GM18861 (cell line): ENCODE measurements around the gene FAM53B.

Experiments
- ATAC-seq: cut with Tn5 transposase; IDR thresholded peaks from one replicate; pipeline ENCODE4 v1.9.1; 2021; ENCODE audit not compliant: unreplicated experiment

FAM53B gene

DNA sequence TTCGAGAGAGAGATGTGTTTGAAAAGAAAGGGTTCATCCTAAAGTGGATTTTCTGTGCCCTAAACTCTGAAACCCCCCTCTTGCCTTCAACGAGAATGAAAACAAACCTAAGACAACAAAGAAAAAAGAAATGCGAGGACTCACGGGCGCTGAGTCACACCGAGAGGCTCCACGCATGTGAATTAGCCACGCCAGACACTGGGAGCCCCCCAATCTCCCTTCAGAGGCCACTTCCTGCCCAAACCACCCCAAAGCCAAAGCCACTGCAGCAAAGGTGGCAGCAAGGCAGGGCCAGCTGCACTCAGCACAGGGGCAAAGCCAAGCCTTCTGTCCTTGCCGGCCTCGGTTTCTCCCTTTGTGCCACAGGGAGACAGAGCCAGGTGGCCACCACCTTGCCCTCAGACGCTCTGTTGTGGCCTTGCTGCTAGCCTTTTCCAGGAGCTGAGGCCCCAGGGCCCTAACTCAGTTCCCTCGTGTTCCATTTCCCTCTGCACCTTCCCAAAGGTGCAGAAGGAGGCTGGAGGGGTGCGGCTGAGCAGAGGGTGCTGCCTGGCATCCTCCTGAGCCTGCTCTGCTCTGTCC, 93.3 kb downstream of the FAM53B start:
- ATAC-seq: peak; percentile 31

GRCh38 chr10:124650263-124650662, 93.9 kb downstream of the FAM53B start:
- no peak for ATAC-seq

DNA sequence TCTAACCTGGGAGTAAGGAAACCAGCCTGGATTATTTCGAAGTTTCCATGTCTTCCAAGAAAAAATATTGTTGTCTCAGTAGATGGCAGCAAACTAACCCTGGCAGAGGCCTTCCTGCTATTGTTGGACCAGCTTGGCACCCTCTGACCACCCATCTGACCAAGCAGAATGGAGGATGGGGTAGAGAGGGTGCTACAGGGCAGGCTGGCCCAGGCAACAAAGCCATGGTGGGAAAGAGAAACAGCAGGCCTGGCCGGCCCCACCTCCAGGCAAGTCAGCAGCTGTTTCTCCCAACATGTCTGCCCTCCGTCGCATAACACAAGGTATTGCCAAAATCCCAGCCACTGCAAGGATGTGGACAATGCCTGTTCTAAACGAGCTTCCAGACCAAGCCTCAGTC, 95.0 kb downstream of the FAM53B start:
- no peak for ATAC-seq

GRCh38 chr10:124648738-124649137, 95.4 kb downstream of the FAM53B start:
- no peak for ATAC-seq

DNA sequence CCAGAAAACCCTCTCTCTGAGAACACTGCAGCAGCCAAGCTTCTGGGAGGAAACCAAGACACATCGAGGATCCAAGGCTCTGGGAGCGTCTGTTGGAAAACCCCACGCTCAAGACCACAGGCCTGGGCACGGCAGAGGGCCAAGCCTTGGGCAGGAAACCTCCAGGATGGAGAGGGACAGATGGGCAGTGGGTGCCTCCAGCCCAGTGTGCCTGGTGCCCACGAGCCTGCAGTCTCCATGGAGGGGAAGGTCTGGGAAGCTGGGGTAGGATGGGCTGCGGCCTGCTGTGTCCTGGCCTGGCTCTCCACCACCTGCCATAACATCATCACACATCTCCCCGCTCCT, 96.1 kb downstream of the FAM53B start:
- no peak for ATAC-seq

DNA sequence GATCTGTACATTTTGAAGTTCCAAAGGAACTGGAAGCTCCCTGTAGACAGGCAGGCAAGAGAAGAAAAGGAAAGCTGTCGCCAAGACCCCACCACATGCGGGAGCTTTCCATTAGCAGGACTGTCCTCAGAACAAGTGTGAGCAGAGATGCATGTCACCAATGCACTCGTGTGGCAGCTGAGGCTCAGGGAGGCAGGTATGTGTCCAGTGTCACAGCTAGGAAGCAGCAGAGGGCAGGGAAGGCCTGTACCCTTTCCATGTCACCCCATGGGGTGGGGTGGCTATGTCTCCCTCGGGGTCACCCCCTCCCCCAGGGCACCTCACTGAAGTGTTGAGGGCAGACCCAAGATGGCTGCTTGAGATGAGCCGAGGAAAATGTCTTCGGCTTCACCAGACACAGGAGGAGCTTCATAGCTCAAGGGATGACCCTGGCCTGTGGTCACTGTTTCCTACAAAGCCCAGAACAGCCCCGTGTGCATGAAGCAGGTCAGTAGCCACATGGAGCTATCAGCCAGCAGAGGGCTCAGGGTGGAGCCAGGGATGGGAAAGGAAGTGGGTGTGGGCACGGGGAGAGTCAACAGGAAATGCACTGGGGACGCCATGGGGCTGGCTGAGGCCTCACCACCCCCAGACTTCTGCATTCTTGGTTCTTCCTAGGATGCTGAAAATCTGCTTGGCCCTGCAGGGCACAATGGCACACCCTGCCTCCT, 96.6 kb downstream of the FAM53B start:
- peak; percentile 55 for ATAC-seq

- no peak for ATAC-seq
These were observed 97.5 kb downstream of the FAM53B start for GRCh38 chr10:124646483-124647352.

GRCh38 chr10:124645467-124646095, 98.6 kb downstream of the FAM53B start:
- no peak for ATAC-seq

DNA sequence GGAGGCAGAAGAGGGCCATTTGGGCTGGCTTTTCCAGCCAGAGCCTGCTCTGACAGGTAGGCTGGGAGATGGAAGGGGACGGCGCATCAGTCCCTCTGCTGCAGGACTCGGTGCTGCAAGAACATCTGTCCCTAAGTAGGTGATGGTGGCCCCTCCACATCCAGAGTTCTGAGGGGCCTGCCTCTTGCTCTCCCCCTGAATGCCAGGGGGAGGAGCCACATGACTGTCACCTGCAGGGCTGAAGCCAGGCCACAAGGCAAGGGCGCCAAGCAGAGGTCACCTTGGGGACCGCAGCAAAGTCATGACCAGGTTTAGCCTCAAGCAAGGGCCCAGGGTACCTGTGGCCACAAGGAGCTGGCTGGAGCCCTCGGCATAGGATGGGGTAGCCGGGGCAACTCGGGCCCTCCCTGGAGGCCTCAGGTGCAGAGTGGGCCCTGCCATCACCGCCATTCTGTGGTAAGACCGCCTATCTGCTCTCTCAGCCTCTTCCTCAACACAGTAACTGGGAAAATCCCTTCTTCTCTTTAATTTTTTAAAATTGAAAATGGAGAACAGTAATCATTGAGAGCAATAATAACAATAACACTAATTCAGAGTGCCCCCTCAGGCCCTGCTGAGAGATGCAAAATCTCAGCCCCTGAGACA, 99.3 kb downstream of the FAM53B start:
- no peak for ATAC-seq

DNA sequence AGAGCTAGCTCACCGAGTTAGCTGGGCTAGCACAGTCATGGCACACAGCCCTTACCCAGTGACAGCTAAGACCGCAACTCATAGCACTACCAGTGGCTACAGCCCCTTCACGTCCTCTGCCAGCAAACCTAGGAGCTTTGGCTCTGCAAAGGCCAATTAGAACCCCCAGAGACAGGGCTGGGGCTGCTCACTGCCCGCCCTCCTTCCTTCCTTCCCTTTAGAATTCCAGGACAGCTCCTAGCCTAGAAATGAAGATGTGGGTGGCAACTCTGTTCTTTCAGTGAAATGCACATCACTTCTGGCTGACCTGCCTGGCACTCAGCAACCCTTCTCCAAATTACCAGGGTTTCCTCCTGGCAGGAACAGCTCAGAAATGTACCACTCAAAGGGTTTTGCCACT, 99.9 kb downstream of the FAM53B start:
- no peak for ATAC-seq

DNA sequence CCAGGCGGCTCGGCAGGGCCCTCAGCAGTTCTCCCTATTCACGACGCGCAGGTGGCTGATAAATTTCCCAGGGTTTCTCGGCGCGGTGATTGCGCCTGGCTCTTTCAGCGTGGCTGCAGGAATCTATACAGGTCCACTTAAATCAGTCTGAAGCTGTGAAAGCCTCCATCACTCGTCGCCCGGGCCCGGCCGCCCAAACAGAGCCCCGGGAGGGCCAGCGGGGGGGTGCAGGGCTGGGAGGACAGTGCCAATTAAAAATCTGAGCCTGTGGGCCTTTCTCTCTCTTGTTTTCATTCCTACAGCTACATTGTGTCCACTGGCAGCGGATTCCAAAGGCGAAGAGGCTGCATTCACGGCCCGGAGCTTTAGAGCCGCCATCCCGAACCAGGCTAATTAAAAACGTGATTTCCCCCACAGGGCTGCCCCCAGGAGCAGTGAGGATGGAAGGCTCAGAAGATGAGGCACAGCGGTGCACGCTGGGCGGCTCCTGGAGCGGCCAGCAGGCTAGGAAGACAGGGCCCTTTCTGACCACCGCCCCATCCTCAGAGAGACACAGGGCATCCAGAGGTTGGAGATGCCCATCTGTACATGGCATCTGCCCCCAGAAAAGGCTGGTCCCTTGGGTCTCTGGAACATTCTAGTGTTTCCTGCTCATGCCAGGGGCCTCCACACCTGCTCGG, 100.7 kb downstream of the FAM53B start:
- ATAC-seq: no peak

GRCh38 chr10:124642088-124642710, 102.0 kb downstream of the FAM53B start:
- ATAC-seq: no peak

- peak; percentile 56 for ATAC-seq
These were observed 102.7 kb downstream of the FAM53B start for GRCh38 chr10:124641282-124642087.

DNA sequence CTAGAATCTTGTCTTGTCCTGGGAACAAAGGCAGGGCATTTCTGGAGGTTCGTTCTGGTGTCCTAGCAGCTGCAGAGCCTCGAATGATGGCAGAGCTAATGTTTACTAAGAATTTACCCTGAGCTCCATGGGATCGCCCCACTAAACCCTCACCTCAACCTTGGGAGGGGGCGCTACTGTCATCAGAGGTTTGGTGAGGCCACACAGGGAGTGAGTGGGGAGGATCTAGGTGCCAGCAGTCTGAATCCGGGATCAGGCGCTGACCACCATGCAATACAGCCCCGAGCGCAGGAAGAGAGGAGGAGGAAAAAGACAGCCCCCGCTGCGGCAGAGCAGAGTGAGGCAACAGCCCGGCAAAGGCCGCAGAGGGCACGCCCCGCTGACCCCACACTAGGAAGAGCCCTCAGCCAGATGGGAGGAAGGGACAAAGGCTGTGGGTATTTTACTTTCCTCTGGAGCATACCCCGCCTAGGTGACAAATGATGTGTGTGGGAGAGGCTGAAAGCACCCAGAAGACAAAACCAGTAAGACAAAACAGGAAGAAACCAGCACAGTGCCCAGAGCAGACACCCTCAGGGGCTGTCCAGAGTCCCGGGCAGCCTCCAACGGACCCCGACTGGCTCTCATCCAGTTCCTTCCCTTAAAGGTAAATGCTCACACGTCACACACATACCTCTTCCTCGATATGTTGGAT, 103.5 kb downstream of the FAM53B start:
- ATAC-seq: peak; percentile 36

- no peak for ATAC-seq
These were observed 104.1 kb downstream of the FAM53B start for GRCh38 chr10:124640056-124640455.

DNA sequence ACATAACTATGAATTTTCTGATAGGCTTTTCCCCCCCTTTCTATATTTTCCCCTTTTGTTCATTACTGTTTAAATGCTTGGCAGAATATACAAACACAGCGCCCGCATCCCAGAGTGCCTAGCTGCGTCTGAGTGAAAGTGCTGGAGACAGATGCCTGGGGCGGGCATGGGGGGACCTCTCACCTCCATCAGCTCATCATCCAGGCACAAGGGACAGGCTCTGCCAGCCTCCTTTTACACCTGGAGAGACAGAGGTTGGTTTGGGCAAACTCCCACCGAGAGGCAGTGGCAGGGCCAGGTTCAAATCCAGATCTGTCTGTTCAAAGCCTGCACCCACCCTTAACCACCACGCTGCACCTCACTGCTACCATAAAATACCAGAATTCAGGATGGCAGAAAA, 104.5 kb downstream of the FAM53B start:
- no peak for ATAC-seq

GRCh38 chr10:124639206-124639605, 105.0 kb downstream of the FAM53B start:
- ATAC-seq: no peak

GRCh38 chr10:124637746-124638145, 106.4 kb downstream of the FAM53B start:
- ATAC-seq: no peak
